GM12878 (cell line): Measurements from ENCODE around the gene P2RX4.

ENCODE experiments used
- CHD1 ChIP-seq: IDR thresholded peaks from 2 replicates; pipeline ENCODE4 v1.6.1; 2012; ENCODE audit warnings: low read depth, low read length, improper control_type of control experiment
- CTCF ChIP-seq, 3 experiments: IDR thresholded peaks in 2 of 3; conservative IDR thresholded peaks in 1 of 3; 2 replicates each; pipeline ENCODE4 v1.5.1; 2011; ENCODE audit warnings: low read depth in 3 of 3, low read length in 3 of 3, mild to moderate bottlenecking in 3 of 3, control low read depth in 2 of 3, moderate library complexity in 2 of 3, inconsistent platforms in 1 of 3, mixed read lengths in 1 of 3; ENCODE audit not compliant: control insufficient read depth in 2 of 3, insufficient read depth in 1 of 3; ENCODE audit errors: extremely low read depth in 1 of 3
- GATAD2B ChIP-seq: fragments of 450-650 bp; conservative IDR thresholded peaks from 2 replicates; pipeline ENCODE4 v1.6.1; 2017; ENCODE audit warnings: low read depth, mild to moderate bottlenecking, moderate library complexity
- MAX ChIP-seq: IDR thresholded peaks from 2 replicates; pipeline ENCODE4 v1.6.1; 2012; ENCODE audit warnings: low read depth, low read length, improper control_type of control experiment
- PKNOX1 ChIP-seq: fragments of 450-650 bp; IDR thresholded peaks from 2 replicates; pipeline ENCODE4 v1.6.1; 2016; ENCODE audit warnings: mild to moderate bottlenecking
- REST ChIP-seq: IDR thresholded peaks from 2 replicates; pipeline ENCODE4 v1.6.1; 2012; ENCODE audit warnings: mild to moderate bottlenecking, low read depth, low read length
- ZBTB33 ChIP-seq: fragments of 450-650 bp; IDR thresholded peaks from 2 replicates; pipeline ENCODE4 v1.6.1; 2017; ENCODE audit warnings: mild to moderate bottlenecking

GRCh38 chr12:121216102-121216501 lies 6.2 kb downstream of the P2RX4 start:
- no peak for TF ChIP-seq CTCF (IDR thresholded peaks at IDR 0.05 in 2 of 3, conservative IDR thresholded peaks at IDR 0.05 in 1 of 3; ENCODE audit: control insufficient read depth in 2 of 3, extremely low read depth in 1 of 3, insufficient read depth in 1 of 3, low read depth in 3 of 3, low read length in 3 of 3)
- no peak for TF ChIP-seq ZBTB33
- no peak for TF ChIP-seq GATAD2B
- TF ChIP-seq PKNOX1: no peak
- no peak for TF ChIP-seq MAX
- TF ChIP-seq CHD1: no peak
- no peak for TF ChIP-seq REST
